MCF 10A (cell line): ENCODE results near the gene MRAS. TPM values are rescaled to one million over a fixed set of nuclear protein-coding genes. Genes with fewer than 3 reads are reported as not detected.

Experiments used
- BruUV-seq: library from RNA; stranded (reverse); fragments of 400-500 nt; replicated peaks from 2 replicates; lab custom pipeline; 2021; lab: Mats Ljungman, UMichigan
- CTCF ChIA-PET: fragments of 300-600 bp; sonication (Branson Sonifier 250); formaldehyde crosslinking; extraction: SDS; loops from one replicate; lab custom pipeline; 2021; ENCODE audit warnings: antibody characterized with exemption, inconsistent platforms; lab: Yijun Ruan, JAX
- POLR2A ChIA-PET: fragments of 300-600, 350-650 bp; sonication (Branson Sonifier 250); formaldehyde crosslinking; extraction: SDS; loops from one replicate; lab custom pipeline; 2020; ENCODE audit warnings: antibody characterized with exemption, inconsistent platforms; lab: Yijun Ruan, JAX
- DNase-seq: peaks from one replicate; pipeline ENCODE4 v3.0.0-alpha.2; 2018; ENCODE audit not compliant: unreplicated experiment
- H3K27ac Mint-ChIP-seq: one replicate; pipeline ENCODE4 v1.8.0; 2022; ENCODE audit warnings: mild to moderate bottlenecking, low read depth, mixed read lengths; ENCODE audit not compliant: unreplicated experiment
- H3K27me3 Mint-ChIP-seq: one replicate; pipeline ENCODE4 v1.8.0; 2022; ENCODE audit warnings: mixed read lengths; ENCODE audit not compliant: insufficient read depth, unreplicated experiment
- H3K36me3 Mint-ChIP-seq: one replicate; pipeline ENCODE4 v1.8.0; 2022; ENCODE audit warnings: mild to moderate bottlenecking, moderate library complexity, mixed read lengths; ENCODE audit not compliant: insufficient read depth, unreplicated experiment
- H3K4me1 Mint-ChIP-seq: one replicate; pipeline ENCODE4 v1.8.0; 2022; ENCODE audit warnings: mixed read lengths; ENCODE audit not compliant: insufficient read depth, unreplicated experiment
- H3K4me3 Mint-ChIP-seq: one replicate; pipeline ENCODE4 v1.8.0; 2022; ENCODE audit warnings: mild to moderate bottlenecking, moderate library complexity, mixed read lengths; ENCODE audit not compliant: unreplicated experiment
- H3K9me3 Mint-ChIP-seq: one replicate; pipeline ENCODE4 v1.8.0; 2022; ENCODE audit warnings: mixed read lengths; ENCODE audit not compliant: unreplicated experiment
- CTCF ChIP-seq: fragments of 200-600 bp; IDR thresholded peaks from one replicate; pipeline ENCODE4 v1.8.0; 2022; ENCODE audit warnings: antibody characterized with exemption, mild to moderate bottlenecking; ENCODE audit not compliant: unreplicated experiment
- intact Hi-C: fragments of 100-400 bp; cut with micrococcal nuclease; formaldehyde crosslinking; loops from 2 replicates; pipeline ENCODE4 v1.14.1; 2022
- total RNA-seq: library from RNA; stranded (reverse); gene quantifications from 2 replicates; pipeline ENCODE4 v1.2.3, GENCODE V29; 2022

The MRAS gene
- total RNA-seq, 1 experiment from 2014 or later, result 5.2 TPM

- Mint-ChIP-seq H3K4me1 (no peaks in the 10 kb centered on the region), H3K4me3 (no peak overlapping the region), H3K36me3 (no peaks in the 10 kb centered on the region), H3K27ac (no peak overlapping the region), H3K9me3 (no peaks in the 10 kb centered on the region), H3K27me3 (no peaks in the 10 kb centered on the region)
- no TSS peak for BruUV-seq
- no peak for DNase-seq
- intact Hi-C loops, result no loop called here
- POLR2A ChIA-PET, result interaction anchor here (0.7 kb wide), 2 partner anchors 239 to 1313 kb away, joined by 3 to 4 read pairs; no protein-coding TSS in a partner anchor
- CTCF ChIA-PET, result interaction anchor here (0.5 to 0.7 kb wide), 3 partner anchors 28 to 233 kb away, joined by 3 to 6 read pairs (median 3); no protein-coding TSS in a partner anchor
- no peak for TF ChIP-seq CTCF
Measured at GRCh38 chr3:138360869-138361525, 12.6 kb downstream of the MRAS start.

GRCh38 chr3:138361561-138361971 lies 13.2 kb downstream of the MRAS start:
- H3K27me3 Mint-ChIP-seq, result no peaks in the 10 kb centered on the region
- H3K9me3 Mint-ChIP-seq, result no peaks in the 10 kb centered on the region
- no peak for TF ChIP-seq CTCF
- ChIA-PET CTCF (interaction anchor here (0.5 kb wide), 1 partner anchor 226 kb away, joined by 3 read pairs; no protein-coding TSS in a partner anchor), POLR2A (interaction anchor here (0.7 kb wide), 1 partner anchor 1312 kb away, joined by 3 read pairs; no protein-coding TSS in a partner anchor)
- intact Hi-C loops, result no loop called here
- no peaks in the 10 kb centered on the region for H3K4me1 Mint-ChIP-seq
- DNase-seq, result no peak
- H3K4me3 Mint-ChIP-seq, result no peak overlapping the region
- no TSS peak for BruUV-seq
- H3K27ac Mint-ChIP-seq, result no peak overlapping the region
- no peaks in the 10 kb centered on the region for H3K36me3 Mint-ChIP-seq

GRCh38 chr3:138362538-138362937 lies 14.2 kb downstream of the MRAS start:
- TF ChIP-seq CTCF, result no peak
- intact Hi-C loops, result no loop called here
- CTCF ChIA-PET, result interaction anchor here (0.6 kb wide), 1 partner anchor 30 kb away, joined by 3 read pairs; no protein-coding TSS in a partner anchor
- H3K36me3 Mint-ChIP-seq, result no peaks in the 10 kb centered on the region
- H3K27me3 Mint-ChIP-seq, result no peaks in the 10 kb centered on the region
- H3K9me3 Mint-ChIP-seq, result no peaks in the 10 kb centered on the region
- no peak for DNase-seq
- POLR2A ChIA-PET, result no interaction called here
- H3K27ac Mint-ChIP-seq, result no peak overlapping the region
- H3K4me1 Mint-ChIP-seq, result no peaks in the 10 kb centered on the region
- BruUV-seq, result no TSS peak
- H3K4me3 Mint-ChIP-seq, result no peak overlapping the region

- ChIA-PET POLR2A (no interaction called here), CTCF (interaction anchor here (0.6 to 0.7 kb wide), 2 partner anchors 30 to 54 kb away, joined by 3 read pairs; no protein-coding TSS in a partner anchor)
- BruUV-seq, result no TSS peak
- Mint-ChIP-seq H3K36me3 (no peaks in the 10 kb centered on the region), H3K4me3 (no peak overlapping the region), H3K27ac (no peak overlapping the region), H3K4me1 (no peaks in the 10 kb centered on the region), H3K27me3 (no peaks in the 10 kb centered on the region), H3K9me3 (no peaks in the 10 kb centered on the region)
- intact Hi-C loops, result no loop called here
- DNase-seq, result no peak
- no peak for TF ChIP-seq CTCF
Measured at GRCh38 chr3:138363322-138363721, 14.9 kb downstream of the MRAS start.
